ENCODE results near the gene SMIM27. TPM values are rescaled to one million over a fixed set of nuclear protein-coding genes. Genes with fewer than 3 reads are reported as not detected.

The SMIM27 gene
- total and polyA plus RNA-seq, 9 of the 15 experiments (the other 6 are each of a cell fraction or from before 2014, with no cell fraction given) = 2.9 to 16.1 (median 7.9) TPM

DNA sequence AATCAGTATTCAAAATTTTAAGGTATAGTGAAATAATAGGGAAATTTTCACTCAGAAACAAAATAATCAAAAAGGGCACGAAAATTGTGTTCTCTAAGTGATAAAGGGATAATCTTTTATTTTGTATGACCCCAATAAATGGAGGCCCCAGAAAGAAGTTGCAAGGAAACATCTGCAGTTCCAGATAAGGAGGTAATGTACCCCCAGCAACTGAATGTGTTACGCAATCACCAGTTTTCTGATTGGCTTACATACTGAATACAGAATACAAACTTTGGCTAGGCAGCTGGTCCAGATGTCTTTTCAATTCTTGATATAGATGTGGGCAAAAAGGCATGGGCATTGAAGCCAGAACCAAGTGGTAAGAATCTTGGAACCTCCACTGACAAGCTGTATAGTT is 2.0 kb downstream of the SMIM27 start (continued):
- TF ChIP-seq, protein P1, sequence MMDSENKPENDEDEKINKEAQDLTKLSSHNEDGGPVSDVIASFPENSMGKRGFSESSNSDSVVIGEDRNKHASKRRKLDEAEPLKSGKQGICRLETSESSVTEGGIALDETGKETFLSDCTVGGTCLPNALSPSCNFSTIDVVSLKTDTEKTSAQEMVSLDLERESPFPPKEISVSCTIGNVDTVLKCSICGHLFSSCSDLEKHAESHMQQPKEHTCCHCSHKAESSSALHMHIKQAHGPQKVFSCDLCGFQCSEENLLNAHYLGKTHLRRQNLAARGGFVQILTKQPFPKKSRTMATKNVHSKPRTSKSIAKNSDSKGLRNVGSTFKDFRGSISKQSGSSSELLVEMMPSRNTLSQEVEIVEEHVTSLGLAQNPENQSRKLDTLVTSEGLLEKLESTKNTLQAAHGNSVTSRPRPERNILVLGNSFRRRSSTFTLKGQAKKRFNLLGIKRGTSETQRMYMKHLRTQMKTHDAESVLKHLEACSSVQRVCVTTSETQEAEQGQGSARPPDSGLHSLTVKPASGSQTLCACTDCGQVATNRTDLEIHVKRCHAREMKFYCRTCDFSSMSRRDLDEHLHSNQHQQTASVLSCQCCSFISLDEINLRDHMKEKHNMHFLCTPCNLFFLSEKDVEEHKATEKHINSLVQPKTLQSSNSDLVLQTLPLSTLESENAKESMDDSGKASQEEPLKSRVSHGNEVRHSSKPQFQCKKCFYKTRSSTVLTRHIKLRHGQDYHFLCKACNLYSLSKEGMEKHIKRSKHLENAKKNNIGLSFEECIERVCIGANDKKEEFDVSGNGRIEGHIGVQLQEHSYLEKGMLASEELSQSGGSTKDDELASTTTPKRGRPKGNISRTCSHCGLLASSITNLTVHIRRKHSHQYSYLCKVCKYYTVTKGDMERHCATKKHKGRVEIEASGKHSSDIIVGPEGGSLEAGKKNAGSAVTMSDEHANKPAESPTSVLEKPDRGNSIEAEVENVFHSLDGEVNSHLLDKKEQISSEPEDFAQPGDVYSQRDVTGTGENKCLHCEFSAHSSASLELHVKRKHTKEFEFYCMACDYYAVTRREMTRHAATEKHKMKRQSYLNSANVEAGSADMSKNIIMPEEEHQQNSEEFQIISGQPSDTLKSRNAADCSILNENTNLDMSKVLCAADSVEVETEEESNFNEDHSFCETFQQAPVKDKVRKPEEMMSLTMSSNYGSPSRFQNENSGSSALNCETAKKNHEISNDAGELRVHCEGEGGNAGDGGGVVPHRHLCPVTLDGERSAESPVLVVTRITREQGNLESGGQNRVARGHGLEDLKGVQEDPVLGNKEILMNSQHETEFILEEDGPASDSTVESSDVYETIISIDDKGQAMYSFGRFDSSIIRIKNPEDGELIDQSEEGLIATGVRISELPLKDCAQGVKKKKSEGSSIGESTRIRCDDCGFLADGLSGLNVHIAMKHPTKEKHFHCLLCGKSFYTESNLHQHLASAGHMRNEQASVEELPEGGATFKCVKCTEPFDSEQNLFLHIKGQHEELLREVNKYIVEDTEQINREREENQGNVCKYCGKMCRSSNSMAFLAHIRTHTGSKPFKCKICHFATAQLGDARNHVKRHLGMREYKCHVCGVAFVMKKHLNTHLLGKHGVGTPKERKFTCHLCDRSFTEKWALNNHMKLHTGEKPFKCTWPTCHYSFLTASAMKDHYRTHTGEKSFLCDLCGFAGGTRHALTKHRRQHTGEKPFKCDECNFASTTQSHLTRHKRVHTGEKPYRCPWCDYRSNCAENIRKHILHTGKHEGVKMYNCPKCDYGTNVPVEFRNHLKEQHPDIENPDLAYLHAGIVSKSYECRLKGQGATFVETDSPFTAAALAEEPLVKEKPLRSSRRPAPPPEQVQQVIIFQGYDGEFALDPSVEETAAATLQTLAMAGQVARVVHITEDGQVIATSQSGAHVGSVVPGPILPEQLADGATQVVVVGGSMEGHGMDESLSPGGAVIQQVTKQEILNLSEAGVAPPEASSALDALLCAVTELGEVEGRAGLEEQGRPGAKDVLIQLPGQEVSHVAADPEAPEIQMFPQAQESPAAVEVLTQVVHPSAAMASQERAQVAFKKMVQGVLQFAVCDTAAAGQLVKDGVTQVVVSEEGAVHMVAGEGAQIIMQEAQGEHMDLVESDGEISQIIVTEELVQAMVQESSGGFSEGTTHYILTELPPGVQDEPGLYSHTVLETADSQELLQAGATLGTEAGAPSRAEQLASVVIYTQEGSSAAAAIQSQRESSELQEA (IDR thresholded peaks at IDR 0.05; ENCODE audit: low read depth) = no peak
- TF ChIP-seq STAT5B (CRISPR knock-in tag; IDR thresholded peaks at IDR 0.05) (no peak), CBX1 (IDR thresholded peaks at IDR 0.05; ENCODE audit: low read depth) (no peak), FOSL1 (tag; conservative IDR thresholded peaks at IDR 0.05) (no peak), SMARCA4 (IDR thresholded peaks at IDR 0.05) (peak; percentile 84), HEY1 (CRISPR knock-in tag; IDR thresholded peaks at IDR 0.05; ENCODE audit: borderline replicate concordance) (no peak), RAD21 (CRISPR knock-in tag; conservative IDR thresholded peaks at IDR 0.05 in 1 of 2, IDR thresholded peaks at IDR 0.05 in 1 of 2) (no peak), BHLHE40 (IDR thresholded peaks at IDR 0.05; ENCODE audit: low read length) (no peak), KLF10 (CRISPR knock-in tag; IDR thresholded peaks at IDR 0.05) (no peak), GATAD2A (IDR thresholded peaks at IDR 0.05) (no peak), LCOR (CRISPR knock-in tag; IDR thresholded peaks at IDR 0.05) (no peak), COPS2 (conservative IDR thresholded peaks at IDR 0.05) (no peak), HMGN3 (IDR thresholded peaks at IDR 0.05; ENCODE audit: borderline replicate concordance, extremely low read depth, insufficient read length, low read depth, low read length) (no peak), CBX5 (IDR thresholded peaks at IDR 0.05; ENCODE audit: borderline replicate concordance, low read depth) (no peak)
- TF ChIP-seq, protein P2, sequence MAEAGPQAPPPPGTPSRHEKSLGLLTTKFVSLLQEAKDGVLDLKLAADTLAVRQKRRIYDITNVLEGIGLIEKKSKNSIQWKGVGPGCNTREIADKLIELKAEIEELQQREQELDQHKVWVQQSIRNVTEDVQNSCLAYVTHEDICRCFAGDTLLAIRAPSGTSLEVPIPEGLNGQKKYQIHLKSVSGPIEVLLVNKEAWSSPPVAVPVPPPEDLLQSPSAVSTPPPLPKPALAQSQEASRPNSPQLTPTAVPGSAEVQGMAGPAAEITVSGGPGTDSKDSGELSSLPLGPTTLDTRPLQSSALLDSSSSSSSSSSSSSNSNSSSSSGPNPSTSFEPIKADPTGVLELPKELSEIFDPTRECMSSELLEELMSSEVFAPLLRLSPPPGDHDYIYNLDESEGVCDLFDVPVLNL (CRISPR knock-in tag; IDR thresholded peaks at IDR 0.05; ENCODE audit: low read depth) = no peak
